ENCODE measurements around the gene RBMS1. TPM values are rescaled to one million over a fixed set of nuclear protein-coding genes. Genes with fewer than 3 reads are reported as not detected.
"Not testable (repeated sequence)": the region's sequence is repeated elsewhere in the genome, so short reads cannot be mapped to it uniquely, and the experiment has no call there.

The RBMS1 gene
- total RNA-seq, 1 donor from 2014 or later: 131 TPM

DNA sequence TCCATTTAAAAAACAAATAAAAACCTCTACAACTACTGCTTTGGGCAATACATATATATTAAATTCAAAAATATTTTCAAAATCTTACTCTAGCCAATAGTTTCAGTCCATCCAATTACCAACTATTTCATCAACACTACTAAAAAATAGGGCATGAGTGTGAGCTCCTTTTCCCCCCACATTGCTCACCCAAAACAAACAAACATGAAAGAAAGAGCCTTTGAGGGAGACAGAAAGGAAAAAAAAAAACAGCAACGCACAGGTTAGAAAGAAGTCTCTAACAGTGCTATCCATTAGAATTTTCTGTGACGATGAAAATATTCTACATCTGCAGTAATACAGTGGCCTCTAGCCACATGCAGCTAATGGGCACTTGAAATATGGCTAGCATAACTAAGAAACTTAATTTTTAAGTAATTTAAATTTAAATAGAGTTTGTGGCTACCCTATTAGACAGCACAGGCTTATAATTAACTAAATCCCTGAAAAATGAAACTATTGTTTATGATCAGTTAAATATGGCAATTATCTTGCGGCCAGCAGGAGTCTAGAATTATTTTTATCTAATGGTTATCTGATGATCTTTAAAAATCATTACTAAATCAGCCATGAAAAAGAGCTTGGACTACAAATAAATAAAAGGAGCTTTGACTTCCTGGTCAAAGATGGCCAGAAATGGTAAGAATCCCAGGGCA lies 59.2 kb downstream of the RBMS1 start:
- no peak for DNase-seq (ENCODE audit: low spot score)

DNA sequence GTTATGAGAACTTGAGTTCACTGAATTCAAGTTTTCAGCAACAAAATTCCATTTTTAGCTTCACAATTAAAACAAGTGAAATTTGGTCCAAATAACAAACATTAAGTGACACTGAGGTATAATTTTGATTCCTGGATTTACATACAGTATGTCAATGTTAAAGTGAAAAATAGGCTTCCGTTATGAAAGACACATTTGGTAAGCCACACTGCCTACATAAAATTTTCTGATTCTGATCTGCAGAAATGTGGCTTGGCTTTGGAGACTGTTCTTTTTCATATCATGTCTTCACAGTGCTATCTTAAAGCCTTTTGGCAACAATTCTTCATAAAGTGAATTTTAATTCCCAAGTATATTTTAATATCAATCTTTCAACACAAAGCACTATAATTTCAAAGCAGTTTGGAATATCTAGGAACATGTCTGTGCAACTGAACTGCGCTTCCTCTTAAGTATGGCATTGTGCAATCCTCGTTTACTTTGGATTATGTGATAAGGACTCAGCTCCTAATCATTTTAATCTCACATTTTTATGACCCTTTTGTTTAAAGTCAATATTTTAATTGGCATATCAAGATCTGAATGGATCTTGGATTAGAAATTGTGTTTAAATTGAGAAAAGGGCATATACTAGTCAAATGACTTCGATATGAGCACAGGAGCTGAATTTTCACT lies 60.0 kb downstream of the RBMS1 start:
- peak; percentile 57 for DNase-seq (ENCODE audit: low spot score)

DNA sequence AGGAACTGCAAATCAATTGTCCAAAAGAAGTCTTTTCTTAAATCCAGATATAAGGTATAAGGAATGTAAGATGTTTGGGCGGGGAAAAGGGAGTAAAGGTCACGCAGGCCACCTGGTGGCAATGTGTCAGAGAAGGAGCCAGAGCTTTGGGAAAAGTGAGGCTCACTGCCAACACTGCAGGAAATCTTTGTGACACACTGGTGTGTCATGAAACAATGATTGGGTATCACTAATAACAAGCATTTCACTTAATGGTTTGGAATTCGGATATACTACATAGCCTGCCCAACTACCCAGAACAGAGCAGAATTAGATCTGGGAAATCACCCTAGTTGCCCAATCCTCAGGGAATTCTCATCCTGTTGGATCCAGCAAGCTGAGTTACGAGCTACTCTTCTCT lies 61.0 kb downstream of the RBMS1 start:
- DNase-seq (ENCODE audit: low spot score): no peak

DNA sequence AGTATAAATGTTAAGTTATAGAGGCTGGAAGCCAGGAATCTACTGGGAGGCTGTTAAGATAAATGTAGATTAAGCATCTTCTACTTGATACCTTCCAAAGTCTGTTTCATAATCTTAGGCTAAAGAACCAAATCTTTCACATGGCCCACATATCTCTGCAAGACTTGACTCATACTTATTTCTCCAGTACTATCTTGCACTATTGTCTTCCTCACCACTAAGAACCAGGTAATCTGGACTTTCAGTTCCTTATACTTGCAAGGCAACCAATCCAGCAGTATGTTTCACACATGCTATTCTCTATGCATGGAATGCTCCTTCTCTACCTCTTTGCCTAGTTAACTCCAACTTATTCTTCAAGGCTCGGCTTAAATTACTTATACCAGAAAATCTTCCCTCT lies 62.2 kb downstream of the RBMS1 start:
- peak; percentile 72 for DNase-seq (ENCODE audit: low spot score)

DNA sequence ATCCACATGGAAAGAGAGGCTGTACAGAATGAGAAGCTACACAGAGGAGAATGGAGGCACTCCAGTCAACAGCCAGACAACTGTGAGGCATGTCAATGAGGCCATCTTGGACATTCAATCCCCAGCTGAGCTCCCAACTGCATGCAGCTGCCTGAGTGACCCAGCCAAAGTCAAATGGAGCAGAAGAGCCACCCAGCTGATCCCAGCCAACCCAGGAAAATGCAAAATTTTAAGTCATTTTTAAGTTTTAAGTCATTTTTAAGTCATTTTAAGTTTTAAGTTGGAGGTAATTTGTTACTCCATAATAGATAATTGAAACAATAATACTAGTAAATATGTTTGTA lies 63.6 kb downstream of the RBMS1 start:
- DNase-seq (ENCODE audit: low spot score): no peak

DNA sequence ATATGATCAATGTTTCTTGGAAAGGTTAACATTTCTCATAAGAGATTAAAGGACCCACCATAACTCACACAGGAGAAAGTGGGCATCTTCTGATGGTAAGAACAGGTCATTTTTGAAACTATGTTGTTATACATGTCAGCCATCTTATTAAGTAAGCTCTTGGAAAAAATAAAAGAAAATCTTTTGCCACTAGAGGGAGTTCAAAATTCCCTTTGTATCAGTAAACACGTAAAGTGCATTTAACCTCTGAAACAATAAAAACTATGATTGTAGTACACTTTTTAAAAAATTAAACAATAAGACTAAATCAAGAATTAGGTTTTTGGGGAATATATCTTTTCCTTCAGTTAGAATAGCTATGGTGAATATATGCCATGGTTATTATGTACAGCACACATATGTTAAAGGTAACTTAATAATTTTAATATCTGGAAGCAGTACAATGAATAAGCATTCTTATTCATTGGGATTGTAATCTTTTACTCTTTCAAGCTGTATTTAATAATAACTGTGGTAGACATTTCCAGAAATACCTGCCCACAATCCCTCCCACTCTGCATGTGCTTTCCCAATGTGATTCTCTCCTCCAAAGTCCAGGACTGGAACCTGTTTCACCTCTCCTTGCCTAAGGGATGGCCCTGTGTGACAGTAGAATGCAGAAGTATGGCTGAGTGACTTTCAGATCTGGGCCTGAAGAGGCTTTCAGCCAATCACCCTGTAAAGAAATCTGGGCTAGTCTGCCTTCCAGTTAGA lies 64.2 kb downstream of the RBMS1 start:
- peak; percentile 69 for DNase-seq (ENCODE audit: low spot score)

DNA sequence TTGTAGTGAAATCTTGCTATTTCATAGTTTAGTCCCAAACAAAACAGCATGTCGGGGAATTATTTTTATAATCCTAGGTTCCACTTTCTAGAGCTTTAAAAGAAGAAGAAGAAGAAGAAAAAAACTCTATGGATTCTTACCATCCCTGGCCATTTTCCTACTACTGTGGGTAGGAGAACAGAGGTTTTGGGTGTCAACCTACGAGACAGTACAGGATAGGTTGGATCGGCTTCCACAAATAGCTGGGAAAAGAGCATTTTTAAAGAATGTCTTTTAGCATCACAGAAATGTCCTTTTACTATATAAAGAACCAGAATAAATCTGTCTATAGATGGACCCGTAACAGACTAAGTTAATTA lies 65.2 kb downstream of the RBMS1 start:
- DNase-seq (ENCODE audit: low spot score): no peak

DNA sequence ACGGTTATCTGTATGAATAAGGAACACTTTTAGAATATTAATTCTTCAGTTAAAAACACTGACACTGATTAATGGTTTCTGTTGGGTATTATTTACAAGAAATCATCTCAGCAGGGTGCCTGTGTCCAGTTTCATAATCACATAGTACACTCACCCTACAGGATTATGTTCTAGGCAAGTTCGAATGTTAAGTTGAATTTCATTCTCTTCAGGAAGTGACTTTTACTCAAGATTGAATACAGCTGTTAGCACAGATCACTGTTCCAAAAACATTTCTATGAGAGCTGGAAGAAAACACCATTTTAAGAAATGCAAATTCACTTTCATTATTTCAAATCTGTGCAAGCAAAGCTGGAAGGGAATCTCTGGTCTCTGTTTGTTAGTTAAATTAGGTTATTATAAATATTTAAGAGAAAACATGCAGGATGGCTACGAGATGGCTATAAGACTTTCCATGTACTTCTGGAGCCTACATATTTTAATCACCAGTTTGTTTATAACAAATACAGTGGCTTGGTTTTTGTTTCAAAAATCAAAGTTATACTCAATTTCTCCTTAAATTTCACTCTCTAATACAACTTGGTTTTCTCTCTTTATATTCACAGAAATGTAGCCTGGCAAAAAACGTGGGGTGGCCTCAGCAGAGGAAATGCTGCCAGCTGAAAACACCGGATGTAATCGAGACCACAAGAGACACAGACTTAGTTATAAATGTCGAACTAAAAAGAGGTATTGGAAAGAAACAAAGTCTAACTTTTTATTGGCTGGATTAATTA lies 65.8 kb downstream of the RBMS1 start:
- peak; percentile 82 for DNase-seq (ENCODE audit: low spot score)

DNA sequence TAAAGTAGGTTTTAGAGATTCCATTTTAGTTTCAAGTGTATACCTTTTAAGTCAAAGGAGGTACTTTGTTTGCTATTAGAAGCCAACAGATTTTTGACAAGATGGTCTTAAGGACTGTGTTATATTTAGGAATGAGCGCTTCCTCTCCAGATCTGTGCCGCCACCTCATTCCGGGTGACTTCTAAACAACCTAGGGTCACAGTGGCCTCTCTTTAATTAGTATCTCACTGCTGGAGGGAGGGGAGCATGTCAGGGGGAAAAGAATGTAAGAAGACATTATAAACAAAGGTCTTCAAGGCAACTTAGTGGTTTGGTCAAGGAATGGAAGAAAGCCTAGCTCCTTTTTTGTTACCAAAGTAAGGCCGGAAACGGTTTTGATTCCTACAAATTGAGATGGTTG lies 67.0 kb downstream of the RBMS1 start:
- no peak for DNase-seq (ENCODE audit: low spot score)

DNA sequence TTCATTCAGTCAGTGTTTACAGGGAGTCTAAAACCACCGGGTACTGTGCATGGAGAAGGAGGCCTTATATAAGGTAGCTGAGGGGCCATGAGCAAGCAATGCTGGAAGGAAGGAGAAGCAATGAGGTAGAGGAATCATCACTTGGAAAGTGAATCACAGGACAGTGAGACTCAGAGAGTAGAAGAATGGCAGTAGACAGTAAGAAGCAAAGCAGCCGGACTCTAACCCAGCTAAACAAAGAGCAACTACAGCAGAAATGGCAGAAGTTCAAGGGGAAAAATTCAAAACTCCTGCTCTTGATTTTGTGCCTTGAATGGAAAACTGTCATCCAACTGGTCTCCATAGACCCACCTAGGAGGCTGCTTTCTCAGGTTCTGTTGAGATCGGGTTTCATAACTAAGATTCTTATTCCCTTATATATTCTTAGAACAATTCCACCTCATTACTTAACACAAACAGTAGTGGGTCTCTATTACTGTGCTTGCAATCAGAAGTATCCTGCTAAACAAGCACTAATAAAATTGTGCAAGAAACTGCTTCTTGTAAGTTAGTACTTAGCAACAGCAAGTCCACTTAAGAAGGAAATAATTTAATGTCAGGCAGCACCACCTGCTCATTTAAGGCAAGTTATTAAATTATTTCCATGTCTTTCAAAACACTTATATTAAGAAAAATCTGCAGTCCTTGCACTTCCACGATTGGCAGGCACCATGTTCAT lies 68.0 kb downstream of the RBMS1 start:
- no peak for DNase-seq (ENCODE audit: low spot score)

DNA sequence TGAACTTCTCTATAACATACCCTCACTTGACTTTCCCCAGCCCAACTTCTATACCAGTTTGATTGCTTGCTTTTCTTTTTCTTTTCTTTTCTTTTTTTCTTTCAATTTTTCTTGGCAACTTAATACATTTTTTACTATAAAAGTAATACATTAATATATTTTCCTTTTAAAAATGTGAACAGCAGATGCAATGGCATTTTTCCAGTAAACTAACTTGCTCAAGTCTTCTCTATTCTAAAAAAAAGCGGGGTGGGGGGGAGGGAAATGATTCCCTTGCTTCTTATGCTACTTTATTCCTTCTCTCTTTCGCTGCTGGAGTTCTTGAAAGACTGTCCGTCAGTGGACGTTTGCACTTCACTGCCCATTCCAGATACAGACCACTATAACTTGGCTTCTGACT lies 70.5 kb downstream of the RBMS1 start:
- DNase-seq (ENCODE audit: low spot score): no peak

DNA sequence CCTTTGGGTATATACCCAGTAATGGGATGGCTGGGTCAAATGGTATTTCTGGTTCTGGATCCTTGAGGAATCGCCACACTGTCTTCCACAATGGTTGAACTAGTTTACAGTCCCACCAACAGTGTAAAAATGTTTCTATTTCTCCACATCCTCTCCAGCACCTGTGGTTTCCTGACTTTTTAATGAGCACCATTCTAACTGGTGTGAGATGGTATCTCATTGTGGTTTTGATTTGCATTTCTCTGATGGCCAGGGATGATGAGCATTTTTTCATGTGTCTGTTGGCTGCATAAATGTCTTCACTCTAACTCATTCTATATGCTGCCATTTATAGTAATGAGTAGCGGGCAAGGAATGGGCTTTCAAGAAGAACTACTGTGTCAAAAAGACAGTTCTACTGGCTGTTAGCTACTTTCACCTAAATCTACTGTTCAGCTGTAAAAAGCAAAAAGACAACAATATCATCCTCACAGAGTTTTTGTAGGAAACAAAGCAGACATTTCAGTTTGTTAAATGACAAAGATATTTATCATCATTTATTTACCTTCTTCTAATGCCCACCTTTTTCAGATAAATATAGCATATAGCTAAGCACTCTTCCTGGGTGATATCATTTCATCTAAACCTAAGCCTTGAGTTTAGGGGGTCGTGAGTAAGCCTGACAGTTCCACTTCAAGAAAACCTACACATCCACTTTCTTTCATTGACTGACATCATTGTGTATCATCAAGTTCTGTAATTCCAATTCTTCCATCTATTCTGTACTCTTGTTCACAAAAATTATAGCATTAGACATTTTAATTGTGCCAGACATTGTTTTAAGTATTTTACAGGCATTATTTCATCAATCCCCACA lies 71.7 kb downstream of the RBMS1 start:
- not testable (repeated sequence) for DNase-seq (ENCODE audit: low spot score)

DNA sequence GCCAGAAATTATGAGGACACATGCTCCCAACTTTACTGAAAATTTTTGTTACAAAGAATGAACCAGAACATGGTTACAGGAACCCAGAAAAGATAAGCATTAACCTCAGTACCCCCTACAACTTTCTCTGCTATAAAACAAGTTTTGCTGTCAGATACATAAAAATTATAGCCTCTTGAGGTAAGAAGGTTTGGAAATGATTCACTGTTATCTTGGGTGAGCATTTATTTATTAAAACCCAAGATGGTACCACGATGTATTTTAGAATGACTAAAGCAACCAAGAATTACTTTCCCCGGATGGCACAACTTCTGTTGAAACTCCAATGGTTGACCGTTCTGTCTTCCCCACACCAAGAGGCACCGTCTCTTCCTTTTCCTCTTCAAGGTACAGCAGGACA lies 72.9 kb downstream of the RBMS1 start:
- DNase-seq (ENCODE audit: low spot score): no peak

DNA sequence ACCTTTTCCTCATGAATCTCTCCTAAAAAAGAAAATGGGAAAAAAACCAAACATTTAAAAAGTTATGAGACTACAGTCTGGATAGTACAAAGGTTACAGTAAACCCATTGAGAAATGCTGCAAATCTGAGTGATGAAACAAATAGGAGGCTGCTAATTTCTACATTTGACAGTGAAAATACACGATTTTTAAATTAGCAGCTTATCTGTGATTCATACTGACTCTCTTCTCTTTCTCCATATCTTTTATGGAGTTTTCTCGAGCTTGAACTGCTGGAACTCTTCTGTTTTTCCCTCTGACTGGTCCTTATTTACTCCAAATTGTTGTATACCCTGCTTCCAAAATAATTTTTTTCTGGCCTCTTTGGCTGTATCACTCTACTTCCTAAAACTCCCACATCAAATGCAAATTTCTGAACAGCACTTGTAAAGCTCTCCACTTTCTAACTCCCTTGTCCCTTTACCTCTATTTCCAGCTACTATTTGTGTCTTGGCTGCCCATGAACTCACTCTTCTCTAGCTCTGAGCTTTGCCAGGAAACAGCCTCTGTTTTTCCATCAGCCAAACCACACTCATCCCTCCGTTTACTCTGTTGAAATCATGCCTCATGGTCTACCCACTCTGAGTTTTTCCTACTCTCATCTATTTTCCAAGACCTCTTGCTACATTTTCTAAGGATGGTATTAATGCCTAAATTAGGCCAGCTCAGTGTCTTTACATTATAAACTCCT lies 73.7 kb downstream of the RBMS1 start:
- DNase-seq (ENCODE audit: low spot score): no peak

DNA sequence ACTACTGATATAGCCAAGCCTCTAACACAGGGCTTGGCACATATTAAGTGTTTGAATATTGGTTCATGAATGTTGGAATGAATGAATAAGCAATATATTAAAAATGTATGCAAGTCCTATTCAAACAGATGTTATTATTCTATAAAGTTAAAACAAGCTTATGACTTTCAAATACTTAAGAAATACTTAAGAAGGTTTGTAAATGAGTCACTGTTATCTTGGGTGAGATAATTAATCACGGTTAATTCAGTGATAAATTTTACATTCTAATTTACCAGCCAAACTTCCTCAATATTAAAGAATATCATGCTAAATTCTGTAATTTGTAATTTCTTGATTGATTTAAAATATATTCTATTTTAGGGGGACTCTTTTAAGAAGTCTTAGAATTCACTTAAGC lies 74.8 kb downstream of the RBMS1 start:
- DNase-seq (ENCODE audit: low spot score): no peak

DNA sequence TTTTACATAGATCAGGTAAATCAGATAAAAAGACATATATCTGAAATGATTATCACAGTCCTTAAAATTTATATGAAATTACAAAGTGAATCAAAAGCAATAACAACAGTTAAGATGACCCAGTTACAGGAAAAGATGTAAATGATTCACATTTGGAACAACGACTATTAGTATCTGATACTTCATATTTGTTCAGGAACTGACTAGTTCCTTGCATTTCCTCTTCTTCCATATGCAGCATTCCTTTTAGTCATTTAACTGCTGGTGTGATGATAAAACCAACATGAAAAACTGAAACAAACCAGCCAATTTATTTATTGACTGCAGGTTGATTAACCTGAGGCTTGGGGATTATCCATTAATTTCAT lies 75.2 kb downstream of the RBMS1 start:
- DNase-seq (ENCODE audit: low spot score): no peak

DNA sequence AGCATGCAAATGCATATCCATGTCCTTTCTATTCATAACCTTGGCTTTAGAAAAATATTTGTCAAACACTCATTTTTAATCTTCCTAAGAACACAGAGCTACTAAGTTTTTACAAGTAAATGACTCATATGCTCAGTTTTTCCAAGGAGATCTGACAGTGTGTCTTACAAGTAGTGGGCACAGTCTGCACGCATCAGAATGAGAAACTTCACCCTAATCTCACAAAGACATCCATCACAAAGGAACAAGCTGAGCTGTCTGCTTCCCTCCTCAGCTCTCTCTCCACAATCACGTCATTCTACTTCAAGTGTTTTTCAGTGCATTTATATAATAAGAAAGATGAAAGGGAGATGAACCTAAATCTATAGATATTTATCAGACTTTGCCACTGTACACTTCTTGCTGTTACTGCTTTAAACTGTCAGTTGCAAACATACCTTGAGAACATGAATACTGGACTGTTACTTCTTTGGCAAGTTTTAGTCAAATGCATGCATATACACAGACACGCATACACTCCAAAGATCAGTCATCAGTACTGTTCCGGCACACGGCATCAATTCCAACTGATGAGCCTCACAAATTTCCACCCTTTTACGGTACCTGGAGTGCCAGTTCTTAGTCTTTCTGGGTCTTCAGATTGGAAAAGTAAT lies 75.7 kb downstream of the RBMS1 start:
- DNase-seq (ENCODE audit: low spot score): peak; percentile 88

DNA sequence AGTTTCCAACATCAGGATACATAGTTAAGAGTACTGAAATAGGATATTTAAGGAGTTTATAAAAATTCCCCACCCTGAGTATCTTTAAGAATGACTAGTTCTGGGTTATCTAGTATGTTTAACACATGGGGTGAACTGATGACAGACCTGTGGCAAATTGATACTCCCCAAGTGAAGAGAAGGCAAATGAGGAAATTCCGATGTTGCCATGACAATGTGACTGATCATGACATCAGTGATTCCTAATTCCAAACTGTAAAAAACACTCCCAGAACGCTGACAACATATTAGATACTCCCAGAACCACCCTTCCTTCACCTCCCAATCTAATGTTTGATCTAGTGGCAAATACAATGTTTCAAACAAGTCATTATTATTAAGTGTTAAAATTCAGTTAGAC lies 77.6 kb downstream of the RBMS1 start:
- no peak for DNase-seq (ENCODE audit: low spot score)

DNA sequence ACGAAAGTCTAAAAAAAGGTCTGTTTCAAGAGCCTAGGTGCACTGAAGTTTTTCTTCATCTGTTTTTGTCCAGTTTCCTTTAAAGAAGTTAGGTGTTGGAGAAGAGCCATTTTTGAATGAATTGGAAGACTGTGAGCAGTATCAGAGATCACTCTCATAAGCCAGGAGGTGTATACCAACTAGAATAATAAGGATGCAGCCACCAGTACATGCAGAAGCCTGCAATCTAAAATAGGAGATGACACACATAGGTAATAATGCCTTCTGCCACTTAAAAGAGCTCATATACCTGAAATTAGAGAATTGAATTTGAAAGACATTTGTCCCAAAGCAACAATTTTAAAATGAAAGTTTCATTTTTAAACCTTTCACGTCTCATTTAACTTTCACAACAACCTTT lies 81.7 kb downstream of the RBMS1 start:
- no peak for DNase-seq (ENCODE audit: low spot score)

DNA sequence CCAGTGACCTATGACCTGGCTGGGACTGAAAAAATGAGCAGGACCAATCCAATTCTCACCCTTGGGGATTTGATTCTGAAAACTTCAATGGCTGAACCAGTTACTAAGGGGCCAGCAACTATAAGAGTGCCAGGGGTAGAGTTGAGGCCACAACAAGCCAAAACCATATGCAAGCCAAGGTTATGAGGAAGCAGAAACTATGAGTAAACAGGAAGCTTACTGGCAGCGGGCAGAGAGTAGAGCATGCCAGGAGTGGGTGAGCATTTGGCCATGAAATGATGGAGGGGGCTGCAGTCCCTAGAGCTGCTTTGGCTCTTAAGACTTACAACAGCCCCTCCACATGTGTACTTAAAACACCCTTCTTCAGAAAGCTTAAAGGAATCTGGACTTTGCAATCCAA lies 82.4 kb downstream of the RBMS1 start:
- no peak for DNase-seq (ENCODE audit: low spot score)

Measured in umbilical cord (tissue), 2 donors.